ENCODE results near the gene COL28A1.

DNA sequence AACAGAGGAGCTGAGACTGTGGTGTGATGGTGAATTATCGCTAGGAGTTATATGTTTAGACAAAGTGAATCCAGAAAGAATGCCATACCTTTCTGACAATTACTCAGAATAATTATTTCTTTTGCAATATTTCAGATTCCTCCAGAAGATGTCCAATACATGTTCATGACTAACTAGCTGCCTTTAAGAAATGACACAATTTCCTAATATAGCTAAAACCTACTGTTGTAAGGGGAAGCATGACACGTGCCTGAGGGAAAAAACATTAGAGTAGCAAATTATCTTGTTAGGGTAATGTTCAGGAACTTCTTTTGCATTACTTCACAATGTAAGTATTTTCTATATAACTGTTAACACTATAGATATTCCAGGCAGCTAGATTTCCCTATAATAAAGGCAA lies 150.3 kb downstream of the COL28A1 start:
- TF ChIP-seq, protein P1, sequence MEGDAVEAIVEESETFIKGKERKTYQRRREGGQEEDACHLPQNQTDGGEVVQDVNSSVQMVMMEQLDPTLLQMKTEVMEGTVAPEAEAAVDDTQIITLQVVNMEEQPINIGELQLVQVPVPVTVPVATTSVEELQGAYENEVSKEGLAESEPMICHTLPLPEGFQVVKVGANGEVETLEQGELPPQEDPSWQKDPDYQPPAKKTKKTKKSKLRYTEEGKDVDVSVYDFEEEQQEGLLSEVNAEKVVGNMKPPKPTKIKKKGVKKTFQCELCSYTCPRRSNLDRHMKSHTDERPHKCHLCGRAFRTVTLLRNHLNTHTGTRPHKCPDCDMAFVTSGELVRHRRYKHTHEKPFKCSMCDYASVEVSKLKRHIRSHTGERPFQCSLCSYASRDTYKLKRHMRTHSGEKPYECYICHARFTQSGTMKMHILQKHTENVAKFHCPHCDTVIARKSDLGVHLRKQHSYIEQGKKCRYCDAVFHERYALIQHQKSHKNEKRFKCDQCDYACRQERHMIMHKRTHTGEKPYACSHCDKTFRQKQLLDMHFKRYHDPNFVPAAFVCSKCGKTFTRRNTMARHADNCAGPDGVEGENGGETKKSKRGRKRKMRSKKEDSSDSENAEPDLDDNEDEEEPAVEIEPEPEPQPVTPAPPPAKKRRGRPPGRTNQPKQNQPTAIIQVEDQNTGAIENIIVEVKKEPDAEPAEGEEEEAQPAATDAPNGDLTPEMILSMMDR (IDR thresholded peaks at IDR 0.05; ENCODE audit: low read depth, low read length): no peak
- TF ChIP-seq POLR2A (IDR thresholded peaks at IDR 0.05; ENCODE audit: extremely low read depth, insufficient read length): no peak
